AG09309 (cell line): ENCODE results near the gene AIF1L.
A peak's percentile ranks its signal among the peaks of the same experiment; 100 is the strongest.

ENCODE experiments used
- DNase-seq: peaks from one replicate; pipeline ENCODE4 v3.0.0-alpha.2; 2010; ENCODE audit warnings: low read depth
- H3K4me3 ChIP-seq: 2 replicates; pipeline ENCODE4 v1.5.1; 2011; ENCODE audit warnings: mild to moderate bottlenecking, low read depth, low read length, moderate library complexity; ENCODE audit not compliant: control insufficient read depth
- CTCF ChIP-seq: IDR thresholded peaks from 2 replicates; pipeline ENCODE4 v1.5.1; 2011; ENCODE audit warnings: mild to moderate bottlenecking, low read depth, low read length, inconsistent platforms; ENCODE audit not compliant: insufficient read depth, control insufficient read depth; ENCODE audit errors: missing control alignments

The AIF1L gene

GRCh38 chr9:131122158-131122557 is 25.8 kb downstream of the AIF1L start:
- H3K4me3 ChIP-seq: no peak overlapping the region
- no peak for TF ChIP-seq CTCF
- no peak for DNase-seq

- DNase-seq: no peak
- no peak for TF ChIP-seq CTCF
- peak overlapping the region; percentile 99 for H3K4me3 ChIP-seq
These were observed 28.6 kb downstream of the AIF1L start for GRCh38 chr9:131125038-131125287.

- TF ChIP-seq CTCF: no peak
- peak; percentile 77 for DNase-seq
- peak within 1 kb of the TSS; percentile 99 for H3K4me3 ChIP-seq
These were observed 29.1 kb downstream of the AIF1L start, which contains the start of gene NUP214 for GRCh38 chr9:131125288-131126058. TSS of gene NUP214 (plus strand) at chr9:131125586. CDS start at chr9:131125705, 119 bp downstream.

- no peak for DNase-seq
- peak overlapping the region; percentile 99 for H3K4me3 ChIP-seq
- no peak for TF ChIP-seq CTCF
These were observed 29.7 kb downstream of the AIF1L start for GRCh38 chr9:131126059-131126426.

- H3K4me3 ChIP-seq: no peak overlapping the region
- no peak for DNase-seq
- TF ChIP-seq CTCF: no peak
These were observed 32.9 kb downstream of the AIF1L start for GRCh38 chr9:131129183-131129582.

GRCh38 chr9:131138676-131139075 is 42.3 kb downstream of the AIF1L start:
- TF ChIP-seq CTCF: no peak
- no peak overlapping the region for H3K4me3 ChIP-seq
- no peak for DNase-seq
